Measurements from ENCODE around the gene MTUS2. TPM values are rescaled to one million over a fixed set of nuclear protein-coding genes. Genes with fewer than 3 reads are reported as not detected.
A peak's percentile ranks its signal among the peaks of the same experiment; 100 is the strongest.

MTUS2 gene
- total RNA-seq, 2 donors from 2014 or later, result 0.11 TPM; not detected in 1

GRCh38 chr13:29457299-29457698 is 637.2 kb downstream of the MTUS2 start:
- Mint-ChIP-seq H3K27me3 (peaks cover 4% of the 10 kb centered on the region), H3K4me3 (no peak overlapping the region), H3K4me1 (no peaks in the 10 kb centered on the region), H3K36me3 (ENCODE audit: low read depth) (no peaks in the 10 kb centered on the region), H3K9me3 (no peaks in the 10 kb centered on the region), H3K27ac (no peak overlapping the region)
- no peak for ATAC-seq (replicated peaks)

GRCh38 chr13:29458419-29458818 is 638.3 kb downstream of the MTUS2 start:
- no peak overlapping the region for H3K27ac Mint-ChIP-seq
- no peak for ATAC-seq (replicated peaks)
- peaks cover 4% of the 10 kb centered on the region for H3K27me3 Mint-ChIP-seq
- no peak overlapping the region for H3K4me3 Mint-ChIP-seq
- H3K36me3 Mint-ChIP-seq (ENCODE audit: low read depth), result no peaks in the 10 kb centered on the region
- H3K9me3 Mint-ChIP-seq, result no peaks in the 10 kb centered on the region
- no peaks in the 10 kb centered on the region for H3K4me1 Mint-ChIP-seq

- no peak overlapping the region for H3K27ac Mint-ChIP-seq
- peaks cover 4% of the 10 kb centered on the region for H3K27me3 Mint-ChIP-seq
- ATAC-seq (replicated peaks), result no peak
- H3K36me3 Mint-ChIP-seq (ENCODE audit: low read depth), result no peaks in the 10 kb centered on the region
- H3K4me3 Mint-ChIP-seq, result no peak overlapping the region
- H3K9me3 Mint-ChIP-seq, result no peaks in the 10 kb centered on the region
- no peaks in the 10 kb centered on the region for H3K4me1 Mint-ChIP-seq
These were observed 639.7 kb downstream of the MTUS2 start for GRCh38 chr13:29459813-29460355.

DNA sequence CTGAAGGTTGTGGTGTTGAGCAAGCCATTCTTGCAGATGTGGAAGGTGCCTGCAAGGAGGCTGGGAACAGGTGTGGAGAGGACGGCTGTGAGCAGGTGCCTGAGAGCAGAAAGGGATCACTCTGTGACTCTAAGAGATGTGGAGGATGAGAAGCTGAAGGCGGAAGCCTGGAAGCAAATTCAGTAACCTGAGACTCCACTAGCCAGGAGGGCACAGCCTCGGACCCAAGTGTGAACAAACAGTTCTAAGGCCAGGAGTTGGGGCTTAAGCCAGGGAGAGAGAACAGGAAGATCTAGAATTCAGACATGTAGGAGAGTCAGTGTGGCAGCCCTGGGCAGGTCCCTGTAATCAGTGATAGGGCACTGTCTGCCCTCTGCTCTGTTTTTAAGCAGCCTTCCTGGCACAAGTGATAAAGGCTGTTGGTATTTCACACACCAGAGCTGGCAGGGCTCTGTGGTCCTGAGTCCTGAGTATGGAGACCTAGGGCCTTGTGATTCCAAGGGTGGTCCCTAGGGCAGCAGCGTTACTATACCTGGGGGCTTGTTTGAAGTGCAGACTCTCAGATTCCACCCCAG is 644.1 kb downstream of the MTUS2 start:
- Mint-ChIP-seq H3K27ac (no peak overlapping the region), H3K36me3 (ENCODE audit: low read depth) (no peaks in the 10 kb centered on the region), H3K4me3 (no peak overlapping the region), H3K9me3 (no peaks in the 10 kb centered on the region), H3K27me3 (no peaks in the 10 kb centered on the region), H3K4me1 (no peaks in the 10 kb centered on the region)
- ATAC-seq (replicated peaks), result no peak

DNA sequence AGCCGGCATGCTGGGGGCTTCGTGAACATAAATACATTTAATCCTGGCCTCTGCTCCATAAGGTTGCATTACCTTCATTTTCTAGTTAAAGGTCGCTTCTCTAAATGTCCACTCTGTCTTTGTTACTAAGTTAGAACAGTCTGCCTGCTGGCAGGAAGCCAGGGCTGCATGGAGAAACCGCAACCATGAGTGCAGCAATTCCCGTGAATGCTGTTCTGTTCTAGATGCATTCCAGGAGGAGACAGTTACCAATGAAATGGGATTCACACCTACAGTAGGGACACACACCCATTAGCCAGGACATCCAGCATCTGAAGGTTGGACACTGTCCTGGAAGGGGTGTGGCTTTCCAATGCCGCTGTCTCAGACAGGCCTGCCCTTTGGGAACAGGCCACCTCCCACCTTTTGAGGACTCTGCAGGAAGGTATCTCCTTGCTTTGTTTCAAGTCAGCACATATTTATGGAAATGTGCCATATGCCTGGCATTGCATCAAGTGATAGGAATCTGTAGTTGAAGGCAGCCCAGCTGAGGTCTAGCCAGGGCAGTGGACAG is 645.7 kb downstream of the MTUS2 start:
- H3K27ac Mint-ChIP-seq, result no peak overlapping the region
- no peaks in the 10 kb centered on the region for H3K9me3 Mint-ChIP-seq
- H3K4me1 Mint-ChIP-seq, result no peaks in the 10 kb centered on the region
- no peaks in the 10 kb centered on the region for H3K27me3 Mint-ChIP-seq
- H3K36me3 Mint-ChIP-seq (ENCODE audit: low read depth), result no peaks in the 10 kb centered on the region
- no peak overlapping the region for H3K4me3 Mint-ChIP-seq
- ATAC-seq (replicated peaks), result no peak

DNA sequence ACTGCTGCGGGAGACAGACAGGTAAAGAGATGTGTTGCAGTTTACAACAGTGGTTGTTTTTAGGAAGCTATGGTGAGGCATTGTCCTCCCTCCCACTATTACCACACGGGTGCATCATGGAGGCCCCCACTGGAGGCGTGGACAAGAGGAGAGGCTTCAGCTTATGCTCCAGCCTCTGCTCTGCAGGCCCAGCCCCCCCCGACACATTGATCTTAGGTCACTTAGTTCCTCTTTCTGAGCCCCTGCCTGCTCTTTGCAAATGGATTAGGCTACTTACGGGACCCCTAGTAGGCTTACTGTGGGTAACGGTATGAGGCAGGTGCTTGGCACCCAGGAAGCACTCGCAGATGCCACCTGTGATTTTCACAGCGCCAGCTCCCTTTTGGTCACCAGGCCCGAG is 651.4 kb downstream of the MTUS2 start:
- Mint-ChIP-seq H3K9me3 (no peaks in the 10 kb centered on the region), H3K27ac (no peak overlapping the region), H3K36me3 (ENCODE audit: low read depth) (no peaks in the 10 kb centered on the region), H3K4me3 (no peak overlapping the region), H3K27me3 (no peaks in the 10 kb centered on the region), H3K4me1 (no peaks in the 10 kb centered on the region)
- no peak for ATAC-seq (replicated peaks)

GRCh38 chr13:29472332-29472961 is 652.3 kb downstream of the MTUS2 start:
- H3K36me3 Mint-ChIP-seq (ENCODE audit: low read depth), result no peaks in the 10 kb centered on the region
- ATAC-seq (replicated peaks), result peak; percentile 45
- no peaks in the 10 kb centered on the region for H3K4me1 Mint-ChIP-seq
- no peak overlapping the region for H3K27ac Mint-ChIP-seq
- no peaks in the 10 kb centered on the region for H3K27me3 Mint-ChIP-seq
- no peaks in the 10 kb centered on the region for H3K9me3 Mint-ChIP-seq
- no peak overlapping the region for H3K4me3 Mint-ChIP-seq

GRCh38 chr13:29473166-29473565 is 653.0 kb downstream of the MTUS2 start:
- no peaks in the 10 kb centered on the region for H3K36me3 Mint-ChIP-seq (ENCODE audit: low read depth)
- no peak for ATAC-seq (replicated peaks)
- H3K4me1 Mint-ChIP-seq, result no peaks in the 10 kb centered on the region
- H3K4me3 Mint-ChIP-seq, result no peak overlapping the region
- no peaks in the 10 kb centered on the region for H3K9me3 Mint-ChIP-seq
- no peak overlapping the region for H3K27ac Mint-ChIP-seq
- no peaks in the 10 kb centered on the region for H3K27me3 Mint-ChIP-seq

- Mint-ChIP-seq H3K4me3 (no peak overlapping the region), H3K27ac (no peak overlapping the region)
- no peak for ATAC-seq (replicated peaks)
These were observed 654.9 kb downstream of the MTUS2 start for GRCh38 chr13:29474991-29475390.

DNA sequence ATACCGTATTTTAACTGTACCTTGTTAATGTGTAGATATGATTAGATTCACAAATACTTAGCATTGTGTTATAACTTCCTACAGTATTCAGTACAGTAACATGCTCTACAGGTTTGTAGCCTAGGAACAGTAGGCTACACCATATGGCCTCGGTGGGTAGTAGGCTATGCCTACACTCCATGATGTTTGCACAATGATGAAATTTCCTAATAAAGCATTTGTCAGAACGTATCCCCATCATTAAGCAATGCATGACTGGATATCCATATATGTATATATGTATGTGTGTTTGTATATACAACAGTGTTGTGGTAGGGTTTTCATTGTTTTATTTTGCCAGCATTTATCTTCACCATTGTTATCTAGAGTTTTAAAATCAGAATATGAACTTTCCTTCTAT is 655.9 kb downstream of the MTUS2 start:
- Mint-ChIP-seq H3K27ac (no peak overlapping the region), H3K9me3 (no peaks in the 10 kb centered on the region), H3K27me3 (no peaks in the 10 kb centered on the region), H3K36me3 (ENCODE audit: low read depth) (no peaks in the 10 kb centered on the region), H3K4me3 (no peak overlapping the region), H3K4me1 (no peaks in the 10 kb centered on the region)
- ATAC-seq (replicated peaks), result no peak

More at GRCh38 chr13:29474991-29475390, 654.9 kb downstream of the MTUS2 start:
- Mint-ChIP-seq H3K36me3 (ENCODE audit: low read depth) (no peaks in the 10 kb centered on the region), H3K9me3 (no peaks in the 10 kb centered on the region), H3K27me3 (no peaks in the 10 kb centered on the region), H3K4me1 (no peaks in the 10 kb centered on the region)

DNA sequence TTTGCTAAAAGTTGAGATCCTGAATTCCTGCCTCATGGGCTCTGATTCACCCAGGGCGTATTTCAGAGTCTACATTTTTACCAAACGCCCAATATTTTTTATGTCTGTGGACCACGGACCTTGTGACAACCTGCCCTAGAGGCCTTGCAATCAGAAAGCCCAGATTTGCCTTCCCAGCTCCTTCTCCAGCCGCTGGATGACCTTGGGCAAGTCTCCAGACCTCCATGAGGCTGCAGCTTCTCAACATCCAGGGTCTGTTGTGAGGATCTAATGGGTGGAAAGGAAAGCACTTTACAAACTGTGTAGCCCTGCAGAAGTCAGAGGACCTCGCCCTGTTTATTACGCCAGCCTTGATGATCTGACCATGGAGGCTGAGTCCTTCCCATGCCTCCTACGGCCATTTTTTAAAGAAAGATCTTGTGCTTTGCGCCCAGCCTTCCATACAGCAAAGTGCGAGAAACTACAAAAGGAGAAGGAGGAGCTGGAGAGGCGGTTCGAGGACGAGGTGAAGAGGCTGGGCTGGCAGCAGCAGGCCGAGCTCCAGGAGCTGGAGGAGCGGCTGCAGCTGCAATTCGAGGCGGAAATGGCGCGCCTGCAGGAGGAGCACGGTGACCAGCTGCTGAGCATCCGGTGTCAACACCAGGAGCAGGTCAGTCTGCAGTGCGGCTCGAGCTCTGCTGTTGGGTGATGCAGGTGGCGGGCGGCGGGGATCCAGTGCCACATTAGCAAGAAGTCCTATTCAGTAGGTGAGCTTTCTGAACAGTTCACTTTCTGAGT is 659.8 kb downstream of the MTUS2 start:
- Mint-ChIP-seq H3K36me3 (ENCODE audit: low read depth) (no peaks in the 10 kb centered on the region), H3K9me3 (no peaks in the 10 kb centered on the region)
- ATAC-seq (replicated peaks), result no peak

GRCh38 chr13:29480893-29481525 is 660.9 kb downstream of the MTUS2 start:
- H3K4me3 Mint-ChIP-seq, result no peak overlapping the region
- H3K27ac Mint-ChIP-seq, result no peak overlapping the region
- H3K36me3 Mint-ChIP-seq (ENCODE audit: low read depth), result no peaks in the 10 kb centered on the region
- H3K9me3 Mint-ChIP-seq, result no peaks in the 10 kb centered on the region
- no peak for ATAC-seq (replicated peaks)
- no peaks in the 10 kb centered on the region for H3K4me1 Mint-ChIP-seq
- no peaks in the 10 kb centered on the region for H3K27me3 Mint-ChIP-seq

More for the DNA sequence above, 659.8 kb downstream of the MTUS2 start:
- no peaks in the 10 kb centered on the region for H3K4me1 Mint-ChIP-seq
- H3K27ac Mint-ChIP-seq, result no peak overlapping the region
- H3K27me3 Mint-ChIP-seq, result no peaks in the 10 kb centered on the region
- H3K4me3 Mint-ChIP-seq, result no peak overlapping the region

GRCh38 chr13:29481603-29482002 is 661.5 kb downstream of the MTUS2 start:
- Mint-ChIP-seq H3K4me3 (no peak overlapping the region), H3K27ac (no peak overlapping the region), H3K4me1 (no peaks in the 10 kb centered on the region), H3K36me3 (ENCODE audit: low read depth) (no peaks in the 10 kb centered on the region), H3K9me3 (no peaks in the 10 kb centered on the region), H3K27me3 (no peaks in the 10 kb centered on the region)
- ATAC-seq (replicated peaks), result no peak

GRCh38 chr13:29482504-29482903 is 662.4 kb downstream of the MTUS2 start:
- no peak for ATAC-seq (replicated peaks)
- Mint-ChIP-seq H3K9me3 (no peaks in the 10 kb centered on the region), H3K36me3 (ENCODE audit: low read depth) (no peaks in the 10 kb centered on the region), H3K4me3 (no peak overlapping the region), H3K27me3 (no peaks in the 10 kb centered on the region), H3K27ac (no peak overlapping the region), H3K4me1 (no peaks in the 10 kb centered on the region)
